ENCODE measurements around the gene AADACL3. TPM values are rescaled to one million over a fixed set of nuclear protein-coding genes. Genes with fewer than 3 reads are reported as not detected.
"Not testable (repeated sequence)": the region's sequence is repeated elsewhere in the genome, so short reads cannot be mapped to it uniquely, and the experiment has no call there.

The AADACL3 gene
- not detected for total RNA-seq

GRCh38 chr1:12715896-12716437, at the start of gene AADACL3:
Gene AADACL3, plus strand, starts transcription at chr1:12716110. Its CDS starts 67 bp downstream, at chr1:12716177.
- DNase-seq (no peak), ATAC-seq (no peak)
- Mint-ChIP-seq H3K27me3 (peaks cover 21% of the 10 kb centered on the region), H3K9me3 (ENCODE audit: low read depth) (no peaks in the 10 kb centered on the region), H3K27ac (no peak within 1 kb of the TSS), H3K4me3 (no peak within 1 kb of the TSS), H3K4me1 (no peaks in the 10 kb centered on the region), H3K36me3 (ENCODE audit: low read depth) (no peaks in the 10 kb centered on the region)
- ChIA-PET CTCF (interaction anchor here (0.6 kb wide), 1 partner anchor 451 kb away, joined by 3 read pairs; no protein-coding TSS in a partner anchor), POLR2A (no interaction called here)
- intact Hi-C loops (cut with DNase I, micrococcal nuclease): no loop called here

DNA sequence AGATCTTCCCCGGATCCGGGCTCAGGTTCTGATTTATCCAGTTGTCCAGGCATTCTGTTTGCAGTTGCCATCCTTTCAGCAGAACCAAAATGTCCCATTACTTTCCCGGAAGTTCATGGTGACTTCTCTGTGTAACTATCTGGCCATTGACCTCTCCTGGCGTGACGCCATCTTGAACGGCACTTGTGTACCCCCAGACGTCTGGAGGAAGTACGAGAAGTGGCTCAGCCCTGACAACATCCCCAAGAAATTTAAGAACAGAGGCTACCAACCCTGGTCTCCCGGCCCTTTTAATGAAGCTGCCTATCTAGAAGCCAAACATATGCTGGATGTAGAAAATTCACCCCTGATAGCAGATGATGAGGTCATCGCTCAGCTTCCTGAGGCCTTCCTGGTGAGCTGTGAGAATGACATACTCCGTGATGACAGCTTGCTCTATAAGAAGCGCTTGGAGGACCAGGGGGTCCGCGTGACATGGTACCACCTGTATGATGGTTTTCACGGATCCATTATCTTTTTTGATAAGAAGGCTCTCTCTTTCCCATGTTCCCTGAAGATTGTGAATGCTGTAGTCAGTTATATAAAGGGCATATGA, 49.7 kb upstream of the AADACL3 start:
- H3K36me3 Mint-ChIP-seq (ENCODE audit: low read depth): no peaks in the 10 kb centered on the region
- no peaks in the 10 kb centered on the region for H3K4me1 Mint-ChIP-seq
- DNase-seq (no peak), ATAC-seq (no peak)
- intact Hi-C loops (cut with DNase I, micrococcal nuclease): no loop called here
- ChIA-PET POLR2A (no interaction called here), CTCF (interaction anchor here (1.2 kb wide), 1 partner anchor 47 kb away, joined by 3 read pairs; no protein-coding TSS in a partner anchor)
- H3K27me3 Mint-ChIP-seq: no peaks in the 10 kb centered on the region
- H3K9me3 Mint-ChIP-seq (ENCODE audit: low read depth): peaks cover 1% of the 10 kb centered on the region
- H3K27ac Mint-ChIP-seq: no peak overlapping the region
- no peak overlapping the region for H3K4me3 Mint-ChIP-seq

- peaks cover 7% of the 10 kb centered on the region for H3K27me3 Mint-ChIP-seq
- H3K36me3 Mint-ChIP-seq (ENCODE audit: low read depth): no peaks in the 10 kb centered on the region
- intact Hi-C loops (cut with DNase I, micrococcal nuclease): no loop called here
- no peak overlapping the region for H3K4me3 Mint-ChIP-seq
- ChIA-PET CTCF (interaction anchor here (0.6 to 1.5 kb wide), 2 partner anchors 11 to 68 kb away, joined by 3 to 10 read pairs; no protein-coding TSS in a partner anchor), POLR2A (no interaction called here)
- H3K4me1 Mint-ChIP-seq: no peaks in the 10 kb centered on the region
- no peak for DNase-seq
- ATAC-seq: no peak
- H3K9me3 Mint-ChIP-seq (ENCODE audit: low read depth): peaks cover 1% of the 10 kb centered on the region
- no peak overlapping the region for H3K27ac Mint-ChIP-seq
These were observed 46.3 kb upstream of the AADACL3 start for GRCh38 chr1:12669529-12670068.

GRCh38 chr1:12674358-12674757, 41.6 kb upstream of the AADACL3 start:
- Mint-ChIP-seq H3K4me3 (no peak overlapping the region), H3K4me1 (no peaks in the 10 kb centered on the region), H3K9me3 (ENCODE audit: low read depth) (no peaks in the 10 kb centered on the region), H3K27me3 (peaks cover 14% of the 10 kb centered on the region), H3K36me3 (ENCODE audit: low read depth) (no peaks in the 10 kb centered on the region), H3K27ac (no peak overlapping the region)
- ATAC-seq (no peak), DNase-seq (no peak)
- POLR2A ChIA-PET: no interaction called here
- CTCF ChIA-PET: no interaction called here
- intact Hi-C loops (cut with DNase I, micrococcal nuclease): no loop called here

GRCh38 chr1:12676122-12676521, 39.8 kb upstream of the AADACL3 start:
- CTCF ChIA-PET; intact Hi-C loops (cut with DNase I, micrococcal nuclease); H3K4me3 Mint-ChIP-seq; POLR2A ChIA-PET; ATAC-seq; H3K4me1 Mint-ChIP-seq; H3K27ac Mint-ChIP-seq; DNase-seq; H3K36me3 Mint-ChIP-seq (ENCODE audit: low read depth); H3K9me3 Mint-ChIP-seq (ENCODE audit: low read depth): not testable (repeated sequence)
- H3K27me3 Mint-ChIP-seq: peaks cover 20% of the 10 kb centered on the region

GRCh38 chr1:12677565-12677964, 38.3 kb upstream of the AADACL3 start:
- Mint-ChIP-seq H3K4me3 (no peak overlapping the region), H3K36me3 (ENCODE audit: low read depth) (no peaks in the 10 kb centered on the region)
- POLR2A ChIA-PET: no interaction called here

DNA sequence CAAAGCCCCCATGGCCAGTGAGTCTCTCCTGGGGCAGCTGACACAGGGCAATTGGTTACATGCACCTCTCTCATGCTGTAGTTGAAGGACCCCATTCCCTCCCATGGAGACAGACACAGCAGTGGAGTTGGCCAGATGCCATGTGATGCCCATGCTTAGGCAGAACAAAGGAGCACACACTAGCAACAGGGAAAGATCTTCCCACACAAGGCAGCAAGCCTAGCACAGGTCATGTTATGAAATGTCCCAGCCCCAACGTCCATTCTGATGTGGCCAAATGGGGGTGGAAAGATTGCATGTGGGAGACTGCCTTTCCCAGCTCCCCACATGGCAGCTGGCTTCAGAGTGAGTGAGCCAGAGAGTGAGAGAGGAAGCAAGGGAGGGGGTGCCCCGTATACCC, 37.6 kb upstream of the AADACL3 start:
- H3K27ac Mint-ChIP-seq: no peak overlapping the region
- H3K9me3 Mint-ChIP-seq (ENCODE audit: low read depth): peaks cover 2% of the 10 kb centered on the region
- intact Hi-C loops (cut with DNase I, micrococcal nuclease): no loop called here
- no peaks in the 10 kb centered on the region for H3K4me1 Mint-ChIP-seq
- no peaks in the 10 kb centered on the region for H3K36me3 Mint-ChIP-seq (ENCODE audit: low read depth)
- no peak overlapping the region for H3K4me3 Mint-ChIP-seq
- POLR2A ChIA-PET: no interaction called here
- peaks cover 21% of the 10 kb centered on the region for H3K27me3 Mint-ChIP-seq
- ATAC-seq (no peak), DNase-seq (no peak)
- CTCF ChIA-PET: no interaction called here

More at GRCh38 chr1:12677565-12677964, 38.3 kb upstream of the AADACL3 start:
- H3K27me3 Mint-ChIP-seq: peaks cover 19% of the 10 kb centered on the region
- intact Hi-C loops (cut with DNase I, micrococcal nuclease): no loop called here
- H3K9me3 Mint-ChIP-seq (ENCODE audit: low read depth): peaks cover 2% of the 10 kb centered on the region
- ATAC-seq (no peak), DNase-seq (no peak)
- H3K27ac Mint-ChIP-seq: no peak overlapping the region
- CTCF ChIA-PET: no interaction called here
- no peaks in the 10 kb centered on the region for H3K4me1 Mint-ChIP-seq

DNA sequence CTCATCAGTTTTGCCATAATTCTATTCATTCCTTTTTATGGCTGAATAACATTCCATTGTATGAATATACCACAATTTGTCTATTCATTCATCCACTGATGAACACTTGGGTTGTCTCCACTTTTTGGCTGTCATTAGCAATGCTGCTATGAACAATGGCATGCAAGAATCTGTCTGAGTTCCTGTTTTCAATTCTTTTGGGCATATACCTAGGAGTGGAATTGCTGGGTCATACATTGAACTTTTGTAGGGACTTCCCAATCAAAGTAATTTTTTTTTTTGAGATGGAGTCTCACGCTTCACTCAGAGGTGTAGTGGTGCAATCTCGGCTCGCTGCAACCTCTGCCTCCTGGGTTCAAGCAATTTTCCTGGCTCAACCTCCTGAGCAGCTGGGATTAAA, 37.1 kb upstream of the AADACL3 start:
- ATAC-seq (no peak), DNase-seq (no peak)
- Mint-ChIP-seq H3K36me3 (ENCODE audit: low read depth) (no peaks in the 10 kb centered on the region), H3K27me3 (peaks cover 21% of the 10 kb centered on the region), H3K4me3 (no peak overlapping the region), H3K27ac (no peak overlapping the region), H3K4me1 (no peaks in the 10 kb centered on the region), H3K9me3 (ENCODE audit: low read depth) (peaks cover 2% of the 10 kb centered on the region)
- intact Hi-C loops (cut with DNase I, micrococcal nuclease): no loop called here
- POLR2A ChIA-PET: no interaction called here
- CTCF ChIA-PET: interaction anchor here (0.6 kb wide), 1 partner anchor 841 kb away, joined by 3 read pairs; no protein-coding TSS in a partner anchor

DNA sequence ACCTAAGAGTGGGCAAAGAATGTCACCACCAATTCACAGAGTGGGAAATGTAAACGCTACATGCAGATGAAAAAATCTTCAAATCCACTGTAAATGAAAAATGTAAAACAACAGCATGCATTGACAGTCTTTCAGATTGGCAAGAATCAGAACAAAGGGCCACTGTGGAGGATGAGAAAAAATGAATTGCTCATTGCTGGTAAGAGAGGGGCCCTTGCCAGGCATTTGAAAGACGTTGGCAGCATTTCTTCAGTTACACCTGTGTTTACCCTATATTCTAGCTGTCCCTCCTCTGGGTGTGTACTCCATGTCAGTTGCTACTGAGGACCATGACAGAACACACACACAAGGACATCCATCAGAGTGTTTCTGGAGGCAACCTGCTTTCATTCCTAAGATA, 25.8 kb upstream of the AADACL3 start:
- H3K9me3 Mint-ChIP-seq (ENCODE audit: low read depth): no peaks in the 10 kb centered on the region
- CTCF ChIA-PET: no interaction called here
- no peak overlapping the region for H3K4me3 Mint-ChIP-seq
- POLR2A ChIA-PET: no interaction called here
- H3K27ac Mint-ChIP-seq: no peak overlapping the region
- intact Hi-C loops (cut with DNase I, micrococcal nuclease): no loop called here
- no peaks in the 10 kb centered on the region for H3K36me3 Mint-ChIP-seq (ENCODE audit: low read depth)
- H3K27me3 Mint-ChIP-seq: peaks cover 9% of the 10 kb centered on the region
- no peaks in the 10 kb centered on the region for H3K4me1 Mint-ChIP-seq
- DNase-seq (no peak), ATAC-seq (no peak)

- H3K4me1 Mint-ChIP-seq: no peaks in the 10 kb centered on the region
- ATAC-seq (no peak), DNase-seq (no peak)
- POLR2A ChIA-PET: no interaction called here
- H3K36me3 Mint-ChIP-seq (ENCODE audit: low read depth): no peaks in the 10 kb centered on the region
- intact Hi-C loops (cut with DNase I, micrococcal nuclease): no loop called here
- no peak overlapping the region for H3K27ac Mint-ChIP-seq
- peaks cover 10% of the 10 kb centered on the region for H3K27me3 Mint-ChIP-seq
- no peak overlapping the region for H3K4me3 Mint-ChIP-seq
- CTCF ChIA-PET: no interaction called here
- H3K9me3 Mint-ChIP-seq (ENCODE audit: low read depth): no peaks in the 10 kb centered on the region
These were observed 22.7 kb upstream of the AADACL3 start for GRCh38 chr1:12692967-12693782.

- Mint-ChIP-seq H3K27ac (no peak overlapping the region), H3K27me3 (peaks cover 20% of the 10 kb centered on the region), H3K36me3 (ENCODE audit: low read depth) (no peaks in the 10 kb centered on the region), H3K9me3 (ENCODE audit: low read depth) (no peaks in the 10 kb centered on the region), H3K4me3 (no peak overlapping the region), H3K4me1 (no peaks in the 10 kb centered on the region)
- ChIA-PET CTCF (no interaction called here), POLR2A (no interaction called here)
- intact Hi-C loops (cut with DNase I, micrococcal nuclease): no loop called here
- DNase-seq (no peak), ATAC-seq (no peak)
These were observed 19.3 kb upstream of the AADACL3 start for GRCh38 chr1:12696658-12697057.

DNA sequence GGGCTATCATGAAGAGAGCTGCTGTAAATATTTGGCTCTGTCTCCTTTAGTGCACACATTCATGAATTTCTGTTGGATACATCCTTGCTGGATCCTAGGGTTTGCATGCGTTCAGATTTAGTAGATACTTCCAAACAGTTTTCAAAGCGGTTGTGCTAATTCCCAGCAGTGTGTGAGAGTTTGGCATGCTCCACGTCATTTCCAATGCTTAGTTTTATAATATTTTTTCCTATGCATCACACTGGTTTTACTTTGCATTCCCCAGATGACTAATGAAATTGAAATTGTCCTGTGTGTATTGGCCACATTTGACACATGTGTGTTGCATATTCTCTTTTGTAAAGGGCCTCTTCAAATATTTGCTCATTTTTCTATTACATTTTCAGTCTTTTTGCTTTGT, 18.5 kb upstream of the AADACL3 start:
- Mint-ChIP-seq H3K9me3 (ENCODE audit: low read depth) (no peaks in the 10 kb centered on the region), H3K4me3 (no peak overlapping the region), H3K27ac (no peak overlapping the region), H3K27me3 (peaks cover 20% of the 10 kb centered on the region), H3K36me3 (ENCODE audit: low read depth) (no peaks in the 10 kb centered on the region), H3K4me1 (no peaks in the 10 kb centered on the region)
- intact Hi-C loops (cut with DNase I, micrococcal nuclease): no loop called here
- DNase-seq (no peak), ATAC-seq (no peak)
- ChIA-PET CTCF (no interaction called here), POLR2A (no interaction called here)
